Nephron (organoid): ENCODE data around the gene MAPK8.

ENCODE experiments used
- H3K27ac Mint-ChIP-seq, 3 experiments: 2 replicates each; pipeline ENCODE4 v1.8.0; 2020; ENCODE audit warnings: mixed read lengths in 3 of 3, mild to moderate bottlenecking in 2 of 3, moderate library complexity in 1 of 3
- H3K27me3 Mint-ChIP-seq: 2 replicates; pipeline ENCODE4 v1.8.0; 2021; ENCODE audit warnings: low read depth, mild to moderate bottlenecking, moderate library complexity, mixed read lengths
- H3K36me3 Mint-ChIP-seq: 2 replicates; pipeline ENCODE4 v1.8.0; 2020; ENCODE audit warnings: low read depth, mixed read lengths
- H3K4me1 Mint-ChIP-seq: 2 replicates; pipeline ENCODE4 v1.8.0; 2020; ENCODE audit warnings: mixed read lengths
- H3K4me3 Mint-ChIP-seq, 3 experiments: 2 replicates each; pipeline ENCODE4 v1.8.0; 2020; ENCODE audit warnings: mild to moderate bottlenecking in 3 of 3, mixed read lengths in 3 of 3, moderate library complexity in 2 of 3
- H3K9me3 Mint-ChIP-seq: 2 replicates; pipeline ENCODE4 v1.8.0; 2020; ENCODE audit warnings: mixed read lengths
- CTCF ChIP-seq, 3 experiments: fragments of 200-600 bp; sonication (generic); IDR thresholded peaks; one replicate each; pipeline ENCODE4 v1.5.0; 2021; ENCODE audit warnings: antibody characterized with exemption in 3 of 3; ENCODE audit not compliant: unreplicated experiment in 3 of 3

Gene MAPK8

GRCh38 chr10:48364659-48365405 is 58.4 kb downstream of the MAPK8 start:
- Mint-ChIP-seq H3K27me3 (no peaks in the 10 kb centered on the region), H3K27ac (peak overlapping the region in 2 of 3 experiments; percentile 13 to 76), H3K36me3 (peaks cover 8% of the 10 kb centered on the region), H3K4me1 (peaks cover 31% of the 10 kb centered on the region), H3K4me3 (peak overlapping the region in 1 of 3 experiments; percentile 5), H3K9me3 (no peaks in the 10 kb centered on the region)
- no peak for TF ChIP-seq CTCF (IDR thresholded peaks at IDR 0.05; ENCODE audit: unreplicated experiment in 3 of 3)

DNA sequence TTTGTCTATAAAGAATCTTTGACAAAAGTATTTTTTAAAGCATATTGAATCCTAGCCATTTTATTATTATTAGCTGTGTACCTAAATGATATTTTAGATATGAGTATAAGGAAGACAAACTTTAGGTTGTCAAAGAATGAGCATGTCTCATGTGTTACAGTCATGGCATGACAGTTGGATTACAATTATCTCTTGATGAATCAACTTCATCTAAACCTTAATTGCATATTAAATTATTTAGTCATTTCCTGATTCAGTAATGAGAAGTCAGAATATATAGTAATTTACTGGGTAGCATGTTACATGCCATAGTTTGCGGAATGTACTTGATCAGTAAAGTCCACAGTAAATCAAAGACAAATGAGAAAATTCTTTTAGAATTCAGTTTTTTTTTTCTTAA is 59.2 kb downstream of the MAPK8 start:
- Mint-ChIP-seq H3K4me1 (peaks cover 23% of the 10 kb centered on the region), H3K4me3 (no peak overlapping the region), H3K36me3 (peaks cover 8% of the 10 kb centered on the region), H3K27ac (peak overlapping the region in 1 of 3 experiments; percentile 76), H3K9me3 (no peaks in the 10 kb centered on the region), H3K27me3 (no peaks in the 10 kb centered on the region)
- TF ChIP-seq CTCF (IDR thresholded peaks at IDR 0.05; ENCODE audit: unreplicated experiment in 3 of 3): no peak

DNA sequence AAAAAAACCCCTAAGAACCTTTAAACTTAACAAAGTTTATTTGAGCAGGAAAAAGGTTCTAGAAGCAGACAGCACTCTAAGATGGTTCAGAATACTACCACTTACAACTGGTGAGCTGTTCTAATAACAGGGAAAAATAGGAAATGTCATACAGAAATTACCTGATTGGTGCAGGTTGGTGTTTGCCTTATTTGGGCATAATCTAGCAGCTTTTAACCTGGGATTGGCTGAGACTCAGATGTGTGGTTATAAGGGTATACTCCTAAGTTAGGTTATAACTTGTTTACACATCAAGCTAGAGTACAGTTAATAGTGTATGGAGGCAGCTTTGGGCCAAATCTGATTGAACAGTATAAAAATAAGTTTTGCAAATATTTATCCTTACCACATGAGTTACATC is 59.8 kb downstream of the MAPK8 start:
- no peak for TF ChIP-seq CTCF (IDR thresholded peaks at IDR 0.05; ENCODE audit: unreplicated experiment in 3 of 3)
- Mint-ChIP-seq H3K27me3 (no peaks in the 10 kb centered on the region), H3K9me3 (no peaks in the 10 kb centered on the region), H3K4me1 (peaks cover 20% of the 10 kb centered on the region), H3K36me3 (peaks cover 8% of the 10 kb centered on the region), H3K4me3 (no peak overlapping the region), H3K27ac (no peak overlapping the region)

DNA sequence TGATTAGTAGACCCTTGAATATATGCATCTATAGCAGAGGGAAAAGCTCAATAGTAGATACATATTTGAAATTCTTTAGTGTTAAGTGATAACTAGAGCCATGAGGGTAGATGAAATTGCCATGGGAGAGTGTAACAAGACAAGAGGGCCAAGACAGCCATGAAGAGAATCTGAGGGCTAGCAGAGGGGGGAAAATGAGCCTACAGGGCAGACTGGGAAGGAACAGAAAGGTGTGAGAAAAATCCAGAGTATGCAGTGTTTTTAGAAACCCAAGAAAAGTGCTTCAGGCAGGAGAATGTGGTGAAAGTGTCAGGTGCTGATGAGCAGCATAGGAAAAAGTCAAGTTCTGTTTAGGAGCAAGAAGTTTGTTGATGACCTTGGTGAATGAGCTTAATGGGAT is 63.0 kb downstream of the MAPK8 start:
- H3K27me3 Mint-ChIP-seq: no peaks in the 10 kb centered on the region

GRCh38 chr10:48377751-48378530 is 71.5 kb downstream of the MAPK8 start:
- Mint-ChIP-seq H3K27me3 (no peaks in the 10 kb centered on the region), H3K4me1 (no peaks in the 10 kb centered on the region), H3K36me3 (peaks cover 53% of the 10 kb centered on the region), H3K9me3 (peaks cover 51% of the 10 kb centered on the region), H3K27ac (peak overlapping the region; percentile 44 to 95 (median 63)), H3K4me3 (no peak overlapping the region)
- TF ChIP-seq CTCF (IDR thresholded peaks at IDR 0.05; ENCODE audit: unreplicated experiment in 3 of 3): no peak

More for the DNA sequence above, 63.0 kb downstream of the MAPK8 start:
- Mint-ChIP-seq H3K36me3 (peaks cover 35% of the 10 kb centered on the region), H3K4me3 (no peak overlapping the region), H3K9me3 (peaks cover 24% of the 10 kb centered on the region), H3K4me1 (peaks cover 5% of the 10 kb centered on the region), H3K27ac (no peak overlapping the region)
- no peak for TF ChIP-seq CTCF (IDR thresholded peaks at IDR 0.05; ENCODE audit: unreplicated experiment in 3 of 3)
